ENCODE measurements around the gene CLIC3. TPM values are rescaled to one million over a fixed set of nuclear protein-coding genes. Genes with fewer than 3 reads are reported as not detected.

Gene CLIC3
- total RNA-seq, 4 donors from 2014 or later: 2.5 to 3.8 TPM; not detected in 2

DNA sequence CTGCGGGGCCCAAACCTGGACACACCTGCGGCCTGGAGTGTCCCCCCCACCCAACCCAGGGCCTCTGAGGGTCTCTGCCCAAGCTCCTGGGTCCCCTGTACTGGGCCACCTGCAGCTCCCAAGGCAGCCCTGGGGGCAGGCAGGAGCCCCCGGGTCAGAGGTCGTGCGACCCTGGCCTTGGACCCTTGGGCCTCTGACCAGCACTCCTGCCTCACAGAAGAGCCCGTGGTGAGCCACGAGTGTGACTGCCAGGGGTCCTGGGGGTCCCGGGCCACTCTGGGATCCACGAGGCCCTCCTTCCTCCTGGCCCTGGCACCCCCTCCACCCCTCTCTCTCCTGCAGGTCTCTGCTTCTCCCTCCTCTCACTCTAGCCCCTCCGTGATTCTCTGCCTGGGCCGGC is 24.0 kb downstream of the CLIC3 start:
- H3K4me3 ChIP-seq: no peak overlapping the region
- no peaks in the 10 kb centered on the region for H3K36me3 ChIP-seq
- in situ Hi-C loops (cut with MboI; ENCODE audit: low pct_ligation_motif_present in 1 of 4, low pct_unique_long_range_greater_than_20kb in 1 of 4, low sequenced_read_pairs in 3 of 4) (no loop called here), intact Hi-C loops (cut with DNase I; ENCODE audit: low total_unique reads) (no loop called here)
- H3K9me3 ChIP-seq: no peaks in the 10 kb centered on the region
- H3K27me3 ChIP-seq: no peaks in the 10 kb centered on the region
- H3K27ac ChIP-seq: no peak overlapping the region
- no peak for TF ChIP-seq POLR2A (IDR thresholded peaks at IDR 0.05)
- TF ChIP-seq EP300 (IDR thresholded peaks at IDR 0.05; ENCODE audit: low read depth): no peak
- TF ChIP-seq, protein P1, sequence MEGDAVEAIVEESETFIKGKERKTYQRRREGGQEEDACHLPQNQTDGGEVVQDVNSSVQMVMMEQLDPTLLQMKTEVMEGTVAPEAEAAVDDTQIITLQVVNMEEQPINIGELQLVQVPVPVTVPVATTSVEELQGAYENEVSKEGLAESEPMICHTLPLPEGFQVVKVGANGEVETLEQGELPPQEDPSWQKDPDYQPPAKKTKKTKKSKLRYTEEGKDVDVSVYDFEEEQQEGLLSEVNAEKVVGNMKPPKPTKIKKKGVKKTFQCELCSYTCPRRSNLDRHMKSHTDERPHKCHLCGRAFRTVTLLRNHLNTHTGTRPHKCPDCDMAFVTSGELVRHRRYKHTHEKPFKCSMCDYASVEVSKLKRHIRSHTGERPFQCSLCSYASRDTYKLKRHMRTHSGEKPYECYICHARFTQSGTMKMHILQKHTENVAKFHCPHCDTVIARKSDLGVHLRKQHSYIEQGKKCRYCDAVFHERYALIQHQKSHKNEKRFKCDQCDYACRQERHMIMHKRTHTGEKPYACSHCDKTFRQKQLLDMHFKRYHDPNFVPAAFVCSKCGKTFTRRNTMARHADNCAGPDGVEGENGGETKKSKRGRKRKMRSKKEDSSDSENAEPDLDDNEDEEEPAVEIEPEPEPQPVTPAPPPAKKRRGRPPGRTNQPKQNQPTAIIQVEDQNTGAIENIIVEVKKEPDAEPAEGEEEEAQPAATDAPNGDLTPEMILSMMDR (IDR thresholded peaks at IDR 0.05): no peak
- TF ChIP-seq POLR2AphosphoS5 (IDR thresholded peaks at IDR 0.05): no peak
- peaks cover 0 to 9% (median 0%) of the 10 kb centered on the region in 4 donors for H3K4me1 ChIP-seq
- 77% methylated on average over 9 of the region's 11 CpGs; no CpG with 5 or more reads in 1 of the 2 donors for WGBS, 2 donors (ENCODE audit: low coverage in 1 of 2)
- DNase-seq: no peak

DNA sequence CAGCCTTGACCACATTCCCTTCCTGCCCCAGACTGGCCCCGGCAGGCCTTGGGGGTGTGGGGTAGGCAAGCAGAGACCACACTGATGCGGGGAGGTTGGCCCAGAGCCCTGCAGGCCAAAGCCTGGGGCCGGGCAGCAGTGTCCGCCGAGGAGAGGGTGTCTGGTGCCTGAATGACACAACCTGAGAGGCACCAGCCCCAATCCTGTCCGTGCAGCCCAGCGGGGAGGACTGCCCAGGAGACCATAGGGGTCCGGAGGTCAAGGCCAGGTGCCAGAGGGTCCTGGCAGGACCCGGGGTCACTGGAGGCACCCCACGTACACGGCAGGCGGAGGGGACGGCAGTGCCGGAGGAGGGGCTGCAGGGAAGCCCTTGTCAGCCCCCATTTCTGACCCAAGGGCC is 24.6 kb downstream of the CLIC3 start:
- in situ Hi-C loops (cut with MboI; ENCODE audit: low pct_ligation_motif_present in 1 of 4, low pct_unique_long_range_greater_than_20kb in 1 of 4, low sequenced_read_pairs in 3 of 4) (no loop called here), intact Hi-C loops (cut with DNase I; ENCODE audit: low total_unique reads) (no loop called here)

DNA sequence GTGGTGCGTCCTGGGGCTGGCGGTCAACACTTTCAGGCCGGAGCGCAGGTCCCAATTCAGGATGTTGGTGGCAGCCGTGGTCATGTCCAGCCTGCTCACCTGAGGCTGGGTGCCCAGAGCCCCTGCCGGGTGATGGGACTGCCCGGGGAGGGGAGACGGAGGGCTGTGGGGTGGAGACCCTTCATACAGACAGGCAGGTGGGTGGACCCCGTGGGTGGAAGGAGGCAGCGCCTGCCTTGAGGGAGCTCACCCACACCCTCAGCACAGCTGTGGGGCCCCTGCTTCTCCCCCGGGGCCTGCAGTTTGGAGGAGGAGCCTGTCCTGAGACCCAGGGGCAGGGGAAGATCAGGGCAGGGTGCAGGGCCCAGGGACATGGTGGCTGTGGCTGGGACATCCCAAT is 26.0 kb downstream of the CLIC3 start:
- 38% methylated on average over 1 of the region's 11 CpGs; no CpG with 5 or more reads in 1 of the 2 donors for WGBS, 2 donors (ENCODE audit: low coverage in 1 of 2)
- in situ Hi-C loops (cut with MboI; ENCODE audit: low pct_ligation_motif_present in 1 of 4, low pct_unique_long_range_greater_than_20kb in 1 of 4, low sequenced_read_pairs in 3 of 4): no loop called here

More for the DNA sequence above, 24.6 kb downstream of the CLIC3 start:
- Histone ChIP-seq H3K27me3 (no peaks in the 10 kb centered on the region), H3K4me1 (peaks cover 0 to 9% (median 0%) of the 10 kb centered on the region in 4 donors), H3K4me3 (no peak overlapping the region), H3K36me3 (no peaks in the 10 kb centered on the region), H3K27ac (no peak overlapping the region), H3K9me3 (no peaks in the 10 kb centered on the region)
- no peak for DNase-seq
- 77% methylated on average over 14 of the region's 14 CpGs; no CpG with 5 or more reads in 1 of the 2 donors for WGBS, 2 donors (ENCODE audit: low coverage in 1 of 2)
- TF ChIP-seq EP300 (IDR thresholded peaks at IDR 0.05; ENCODE audit: low read depth): no peak
- TF ChIP-seq POLR2AphosphoS5 (IDR thresholded peaks at IDR 0.05): no peak
- TF ChIP-seq POLR2A (IDR thresholded peaks at IDR 0.05): no peak
- TF ChIP-seq, protein P1 (IDR thresholded peaks at IDR 0.05): no peak

DNA sequence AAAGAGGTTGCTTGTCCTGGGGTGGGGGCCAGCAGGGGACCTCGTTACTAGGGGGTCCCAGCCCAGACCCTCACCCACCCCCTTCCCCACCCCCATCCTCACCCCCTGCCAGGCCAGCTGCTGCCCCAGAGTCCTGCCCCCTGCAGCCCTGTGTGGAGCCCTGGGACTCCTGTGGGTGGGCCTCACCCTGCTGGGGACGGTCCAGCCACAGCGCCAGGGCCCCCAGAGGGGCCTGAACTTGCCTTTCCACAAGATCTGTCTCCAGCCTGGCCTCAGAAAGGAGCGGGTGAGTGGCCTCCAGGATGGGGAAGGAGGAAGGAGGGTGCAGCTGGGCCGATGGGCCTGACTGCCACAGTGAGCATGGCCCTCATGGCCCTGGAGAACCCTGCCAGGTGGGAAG is 26.6 kb downstream of the CLIC3 start:
- no peak overlapping the region for H3K27ac ChIP-seq
- TF ChIP-seq POLR2AphosphoS5 (IDR thresholded peaks at IDR 0.05) (no peak), EP300 (IDR thresholded peaks at IDR 0.05; ENCODE audit: low read depth) (no peak), POLR2A (IDR thresholded peaks at IDR 0.05) (no peak)
- TF ChIP-seq, protein P1 (IDR thresholded peaks at IDR 0.05): no peak
- DNase-seq: no peak
- 70% methylated on average over 5 of the region's 5 CpGs; no CpG with 5 or more reads in 1 of the 2 donors for WGBS, 2 donors (ENCODE audit: low coverage in 1 of 2)
- no peaks in the 10 kb centered on the region for H3K36me3 ChIP-seq
- intact Hi-C loops (cut with DNase I; ENCODE audit: low total_unique reads) (no loop called here), in situ Hi-C loops (cut with MboI; ENCODE audit: low pct_ligation_motif_present in 1 of 4, low pct_unique_long_range_greater_than_20kb in 1 of 4, low sequenced_read_pairs in 3 of 4) (no loop called here)
- peaks cover 5% of the 10 kb centered on the region for H3K27me3 ChIP-seq
- peaks cover 0 to 10% (median 3%) of the 10 kb centered on the region in 4 donors for H3K4me1 ChIP-seq
- H3K4me3 ChIP-seq: no peak overlapping the region
- no peaks in the 10 kb centered on the region for H3K9me3 ChIP-seq

More for the DNA sequence above, 26.0 kb downstream of the CLIC3 start:
- Histone ChIP-seq H3K36me3 (no peaks in the 10 kb centered on the region), H3K4me3 (no peak overlapping the region), H3K9me3 (no peaks in the 10 kb centered on the region), H3K27ac (no peak overlapping the region), H3K27me3 (peaks cover 5% of the 10 kb centered on the region), H3K4me1 (peaks cover 0 to 14% (median 2%) of the 10 kb centered on the region in 4 donors)
- intact Hi-C loops (cut with DNase I; ENCODE audit: low total_unique reads): no loop called here
- TF ChIP-seq EP300 (IDR thresholded peaks at IDR 0.05; ENCODE audit: low read depth) (no peak), POLR2AphosphoS5 (IDR thresholded peaks at IDR 0.05) (no peak), POLR2A (IDR thresholded peaks at IDR 0.05) (no peak)
- TF ChIP-seq, protein P1 (IDR thresholded peaks at IDR 0.05): no peak
- no peak for DNase-seq
